ENCODE data around the gene ZDHHC19.
A peak's percentile ranks its signal among the peaks of the same experiment; 100 is the strongest.

The ZDHHC19 gene

DNA sequence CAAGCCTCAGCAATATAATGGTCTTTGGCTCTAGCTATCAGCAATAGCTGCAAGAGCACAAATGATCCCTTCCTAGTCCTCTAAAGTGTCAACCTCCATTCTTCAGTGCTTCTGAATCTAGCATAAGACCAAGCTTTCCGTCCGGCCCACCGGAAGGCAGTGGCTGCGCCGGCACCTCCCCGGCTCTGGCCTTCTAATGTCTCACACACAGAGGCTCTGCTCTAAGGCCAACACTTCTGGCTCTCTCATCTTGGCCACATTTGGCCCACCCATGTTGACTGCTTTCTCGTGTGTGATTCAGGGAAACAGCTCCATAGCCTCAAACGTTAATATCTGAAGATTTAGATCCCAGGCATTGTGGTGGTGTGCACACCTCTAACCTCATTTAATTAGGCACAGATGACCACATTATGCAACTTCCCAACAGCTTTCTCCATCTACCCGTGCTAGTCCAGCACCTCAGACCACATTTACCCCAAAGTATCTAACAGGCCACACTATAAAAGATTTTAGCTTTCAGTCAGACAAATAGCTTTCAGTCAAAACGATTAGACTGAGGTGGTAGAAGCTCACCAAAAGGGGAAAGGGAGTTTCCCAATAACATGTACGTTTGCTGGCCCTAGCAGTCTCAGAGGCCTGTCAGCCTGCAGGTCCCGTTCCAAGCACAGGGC, 24.4 kb upstream of the ZDHHC19 start:
- TF ChIP-seq, protein P1, sequence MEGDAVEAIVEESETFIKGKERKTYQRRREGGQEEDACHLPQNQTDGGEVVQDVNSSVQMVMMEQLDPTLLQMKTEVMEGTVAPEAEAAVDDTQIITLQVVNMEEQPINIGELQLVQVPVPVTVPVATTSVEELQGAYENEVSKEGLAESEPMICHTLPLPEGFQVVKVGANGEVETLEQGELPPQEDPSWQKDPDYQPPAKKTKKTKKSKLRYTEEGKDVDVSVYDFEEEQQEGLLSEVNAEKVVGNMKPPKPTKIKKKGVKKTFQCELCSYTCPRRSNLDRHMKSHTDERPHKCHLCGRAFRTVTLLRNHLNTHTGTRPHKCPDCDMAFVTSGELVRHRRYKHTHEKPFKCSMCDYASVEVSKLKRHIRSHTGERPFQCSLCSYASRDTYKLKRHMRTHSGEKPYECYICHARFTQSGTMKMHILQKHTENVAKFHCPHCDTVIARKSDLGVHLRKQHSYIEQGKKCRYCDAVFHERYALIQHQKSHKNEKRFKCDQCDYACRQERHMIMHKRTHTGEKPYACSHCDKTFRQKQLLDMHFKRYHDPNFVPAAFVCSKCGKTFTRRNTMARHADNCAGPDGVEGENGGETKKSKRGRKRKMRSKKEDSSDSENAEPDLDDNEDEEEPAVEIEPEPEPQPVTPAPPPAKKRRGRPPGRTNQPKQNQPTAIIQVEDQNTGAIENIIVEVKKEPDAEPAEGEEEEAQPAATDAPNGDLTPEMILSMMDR (IDR thresholded peaks at IDR 0.05; ENCODE audit: extremely low read depth, insufficient read depth, missing control alignments), result no peak
- peak; percentile 54 for DNase-seq (ENCODE audit: low spot score)
- in situ Hi-C loops (cut with MboI; ENCODE audit: low pct_unique_long_range_greater_than_20kb, low sequenced_read_pairs, unreplicated experiment), result no loop called here

DNA sequence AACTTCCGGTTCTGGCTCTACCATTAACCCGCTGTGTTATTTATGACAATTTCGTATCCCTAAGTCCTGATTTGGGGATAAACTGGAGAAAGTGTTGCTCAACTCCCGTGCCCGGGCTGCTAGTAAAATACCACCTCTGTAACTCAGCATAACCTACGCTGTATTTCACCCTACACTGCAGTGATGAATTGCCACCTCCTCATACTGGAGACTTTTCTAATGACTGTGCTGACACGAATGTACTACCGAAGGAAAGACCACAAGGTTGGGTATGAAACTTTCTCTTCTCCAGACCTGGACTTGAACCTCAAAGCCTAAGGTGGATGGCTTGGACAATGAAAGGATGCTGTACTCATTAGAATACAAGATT, 21.7 kb upstream of the ZDHHC19 start:
- in situ Hi-C loops (cut with MboI; ENCODE audit: low pct_unique_long_range_greater_than_20kb, low sequenced_read_pairs, unreplicated experiment), result no loop called here
- no peak for DNase-seq (ENCODE audit: low spot score)
- TF ChIP-seq, protein P1 (IDR thresholded peaks at IDR 0.05; ENCODE audit: extremely low read depth, insufficient read depth, missing control alignments), result no peak

DNA sequence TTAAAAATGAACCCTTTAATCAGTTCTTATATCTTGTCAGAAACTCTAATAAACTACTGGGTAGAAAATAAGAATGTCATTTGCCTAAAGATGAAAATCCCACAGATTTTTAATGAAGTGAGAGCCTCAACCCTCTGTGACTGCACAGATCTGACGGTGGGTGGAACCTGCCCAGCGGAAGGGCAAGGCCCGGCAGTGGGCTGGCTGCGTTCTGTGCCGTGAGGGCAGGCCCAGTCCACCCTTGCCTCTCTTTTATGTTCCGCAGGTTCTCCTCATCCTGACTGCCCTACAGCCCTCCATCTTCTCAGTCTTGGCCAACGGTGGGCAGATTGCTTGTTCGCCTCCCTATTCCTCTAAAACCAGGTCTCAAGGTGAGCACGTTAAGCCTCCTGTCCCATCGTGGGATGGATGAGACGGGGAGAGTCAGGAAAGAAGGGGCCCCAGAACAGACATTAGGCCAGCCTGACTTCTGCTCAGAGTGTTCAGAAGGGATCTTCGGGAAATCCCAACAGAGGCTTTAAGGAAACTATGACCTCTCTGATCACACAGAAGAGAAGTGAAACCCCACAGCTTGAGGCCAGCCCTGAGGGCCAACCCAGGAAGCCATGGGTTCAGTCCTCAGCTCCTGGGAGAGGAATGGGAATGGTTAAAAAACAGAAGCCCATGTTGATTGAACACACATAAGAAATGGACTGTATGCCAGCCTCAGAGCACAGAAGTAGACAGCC, 21.1 kb upstream of the ZDHHC19 start:
- in situ Hi-C loops (cut with MboI; ENCODE audit: low pct_unique_long_range_greater_than_20kb, low sequenced_read_pairs, unreplicated experiment), result no loop called here
- peak; percentile 54 for DNase-seq (ENCODE audit: low spot score)
- TF ChIP-seq, protein P1 (IDR thresholded peaks at IDR 0.05; ENCODE audit: extremely low read depth, insufficient read depth, missing control alignments), result no peak

DNA sequence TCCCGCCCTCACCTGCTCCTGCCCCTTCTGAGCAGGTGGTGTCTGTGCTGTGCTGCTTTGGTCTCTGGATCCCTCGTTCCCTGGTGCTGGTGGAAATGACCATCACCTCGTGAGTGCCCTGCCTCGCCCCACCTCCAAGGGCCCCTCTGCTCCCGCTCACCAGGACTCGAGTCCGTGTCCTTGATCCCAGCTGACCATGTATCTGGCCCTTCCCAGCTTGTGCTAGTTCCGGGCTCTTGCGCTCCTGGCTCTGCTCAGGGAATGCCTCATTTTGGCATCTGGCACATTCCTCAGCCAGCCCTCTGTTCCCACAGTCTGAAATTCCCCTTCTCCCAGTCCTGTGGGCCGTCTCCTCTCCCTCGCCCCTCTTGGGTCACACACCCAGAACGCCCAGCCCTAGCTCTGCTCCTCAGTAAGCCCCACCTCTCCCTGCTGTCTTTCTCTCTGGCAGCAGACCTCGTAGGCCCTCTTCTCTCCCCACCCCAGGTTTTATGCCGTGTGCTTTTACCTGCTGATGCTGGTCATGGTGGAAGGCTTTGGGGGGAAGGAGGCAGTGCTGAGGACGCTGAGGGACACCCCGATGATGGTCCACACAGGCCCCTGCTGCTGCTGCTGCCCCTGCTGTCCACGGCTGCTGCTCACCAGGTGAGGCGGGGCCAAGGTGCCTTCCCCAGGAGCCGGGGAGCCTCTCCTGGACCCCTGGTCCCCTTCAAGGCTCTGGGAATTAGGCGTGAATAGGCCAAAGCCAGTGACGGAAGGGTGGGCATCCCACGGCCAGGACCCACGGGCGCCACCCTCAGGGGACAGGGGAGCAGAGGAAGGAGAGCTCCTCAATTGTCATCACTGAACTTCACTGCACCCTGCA, 16.7 kb upstream of the ZDHHC19 start:
- no peak for DNase-seq (ENCODE audit: low spot score)
- TF ChIP-seq, protein P1 (IDR thresholded peaks at IDR 0.05; ENCODE audit: extremely low read depth, insufficient read depth, missing control alignments), result no peak
- in situ Hi-C loops (cut with MboI; ENCODE audit: low pct_unique_long_range_greater_than_20kb, low sequenced_read_pairs, unreplicated experiment), result no loop called here

DNA sequence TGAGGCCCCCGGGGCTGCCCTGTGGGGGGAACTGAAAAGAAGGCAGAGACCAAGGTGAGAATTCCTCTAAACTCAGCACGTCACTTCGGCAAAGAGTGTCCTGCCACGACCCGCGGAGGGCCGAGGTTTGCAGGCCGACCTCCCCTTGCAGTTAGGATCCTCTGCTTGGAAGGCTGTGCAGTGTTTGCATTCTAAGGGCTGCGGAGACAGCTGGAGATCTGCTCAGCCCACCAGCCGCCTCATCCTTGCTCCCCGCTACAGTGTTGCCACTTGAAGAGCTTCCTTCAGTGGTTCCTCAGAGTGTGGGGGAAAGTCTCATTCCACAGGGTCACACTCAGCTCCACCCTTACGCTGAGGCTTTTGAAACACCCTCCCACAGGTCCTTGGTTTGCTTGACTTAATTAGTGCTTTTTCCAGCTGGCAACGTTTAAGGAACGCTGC, 15.9 kb upstream of the ZDHHC19 start:
- TF ChIP-seq, protein P1 (IDR thresholded peaks at IDR 0.05; ENCODE audit: extremely low read depth, insufficient read depth, missing control alignments), result no peak
- in situ Hi-C loops (cut with MboI; ENCODE audit: low pct_unique_long_range_greater_than_20kb, low sequenced_read_pairs, unreplicated experiment), result no loop called here
- no peak for DNase-seq (ENCODE audit: low spot score)

DNA sequence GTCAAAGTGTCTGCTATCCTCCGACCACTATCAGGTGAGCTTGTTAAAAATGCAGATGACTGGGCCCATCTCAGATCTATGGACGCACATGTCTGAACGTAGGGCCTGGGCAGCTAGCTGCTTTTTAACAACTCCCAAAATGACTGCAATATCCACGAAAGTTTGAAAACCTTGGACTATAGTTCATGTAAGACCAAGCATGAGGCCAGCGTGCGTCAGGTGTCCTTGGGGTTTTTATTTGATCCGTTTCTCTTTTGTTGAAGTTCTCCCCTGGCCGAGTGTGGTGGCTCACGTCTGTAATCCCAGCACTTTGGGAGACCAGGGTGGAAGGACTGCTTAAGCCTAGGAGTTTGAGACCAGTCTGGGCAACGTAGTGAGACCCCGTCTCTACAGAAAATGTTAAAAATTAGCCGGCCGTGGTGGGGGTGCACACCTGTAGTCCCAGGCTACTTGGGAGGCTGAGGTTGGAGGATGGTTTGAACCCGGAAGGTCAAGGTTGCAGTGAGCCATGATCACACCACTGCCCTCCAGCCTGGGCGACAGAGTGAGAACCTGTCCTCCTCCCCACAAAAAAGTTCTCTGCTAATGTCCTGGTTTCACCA, 14.7 kb upstream of the ZDHHC19 start:
- no peak for DNase-seq (ENCODE audit: low spot score)
- TF ChIP-seq, protein P1 (IDR thresholded peaks at IDR 0.05; ENCODE audit: extremely low read depth, insufficient read depth, missing control alignments), result no peak
- in situ Hi-C loops (cut with MboI; ENCODE audit: low pct_unique_long_range_greater_than_20kb, low sequenced_read_pairs, unreplicated experiment), result no loop called here
